HG03060 (cell line): ENCODE measurements around the gene RAPGEF6.
A peak's percentile ranks its signal among the peaks of the same experiment; 100 is the strongest.
"Not testable (repeated sequence)": the region's sequence is repeated elsewhere in the genome, so short reads cannot be mapped to it uniquely, and the experiment has no call there.

Experiments used
- ATAC-seq: cut with Tn5 transposase; IDR thresholded peaks from one replicate; pipeline ENCODE4 v1.9.1; 2021; ENCODE audit warnings: low read depth, moderate number of reproducible peaks; ENCODE audit not compliant: unreplicated experiment

Gene RAPGEF6

DNA sequence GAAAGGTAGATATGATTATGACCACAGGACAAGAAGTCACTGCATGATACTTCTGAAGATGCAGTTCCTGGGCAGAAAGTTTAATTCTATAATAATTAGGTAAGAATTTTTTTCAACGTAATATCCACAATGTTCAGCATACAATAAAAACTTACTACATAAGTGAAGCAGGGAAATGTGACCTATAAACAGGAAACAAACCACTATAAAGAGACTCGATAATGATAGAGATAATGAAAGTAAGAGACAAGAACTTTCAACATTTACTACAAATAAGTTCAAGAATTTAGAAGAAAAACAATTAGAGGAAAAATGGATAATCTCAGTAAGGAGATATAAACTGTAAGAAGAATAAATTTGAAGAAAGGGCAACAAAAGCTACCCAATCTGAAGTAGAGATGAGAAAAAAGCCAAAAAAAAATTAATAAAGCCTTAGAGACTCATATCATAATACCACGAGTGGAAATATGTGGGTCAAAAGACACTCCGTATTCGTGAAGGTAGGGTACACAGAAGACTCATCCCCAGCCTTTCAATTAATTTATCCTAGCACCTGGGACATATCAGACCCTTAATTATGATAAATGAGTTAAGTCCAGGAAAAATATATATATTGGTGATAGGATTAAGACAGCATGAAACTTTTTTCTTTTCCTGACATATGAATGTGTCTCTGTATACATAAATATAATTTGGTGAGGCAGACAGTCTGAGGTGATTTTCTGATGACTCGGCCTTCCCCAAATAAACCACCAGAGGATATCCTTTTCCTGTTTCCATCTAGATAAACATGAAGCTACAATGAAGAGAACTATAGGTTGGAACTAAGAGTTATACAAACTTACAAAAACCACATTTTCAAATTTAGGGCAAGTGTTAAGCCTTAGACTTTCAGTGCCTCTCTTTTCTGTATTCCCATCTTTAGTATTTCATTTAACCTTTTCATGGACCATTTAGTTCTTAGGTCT is 120.4 kb downstream of the RAPGEF6 start:
- no peak for ATAC-seq

DNA sequence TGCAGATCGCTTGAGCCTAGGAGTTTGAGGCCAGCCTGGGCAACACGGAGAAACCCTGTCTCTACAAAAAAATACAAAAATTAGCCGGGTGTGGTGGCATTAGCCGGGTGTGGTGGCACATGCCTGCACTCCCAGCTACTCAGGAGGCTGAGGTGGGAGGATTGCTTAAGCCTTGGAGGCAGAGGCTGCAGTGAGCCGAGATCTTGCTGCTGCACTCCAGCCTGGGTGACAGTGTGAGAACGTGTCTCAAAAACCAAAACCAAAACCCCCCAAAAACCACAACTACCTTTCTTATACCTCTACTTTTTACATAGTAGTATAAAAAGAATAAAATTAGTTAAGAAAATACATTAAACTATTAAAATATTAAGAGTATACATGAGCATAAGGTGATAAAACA is 121.2 kb downstream of the RAPGEF6 start:
- ATAC-seq, result no peak

DNA sequence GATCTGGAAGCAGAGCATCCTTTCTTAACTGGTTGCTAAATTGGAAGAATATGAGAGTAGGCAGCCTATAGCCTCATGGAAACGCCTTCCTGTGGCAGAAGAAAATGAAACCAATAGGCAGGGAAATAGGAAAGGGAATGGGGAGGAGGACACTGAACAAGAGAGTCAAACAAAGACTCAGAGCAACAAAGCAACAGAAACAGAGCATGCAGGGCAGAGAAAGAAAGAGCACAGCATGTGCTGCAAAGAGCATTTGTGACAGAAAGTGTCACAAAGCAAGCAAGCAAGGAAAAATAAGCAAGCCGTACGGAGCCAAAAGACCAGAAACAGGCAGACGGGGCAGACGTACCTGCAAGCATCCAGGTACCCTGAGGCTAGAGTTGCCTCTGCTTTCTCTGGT is 123.1 kb downstream of the RAPGEF6 start:
- ATAC-seq, result no peak

DNA sequence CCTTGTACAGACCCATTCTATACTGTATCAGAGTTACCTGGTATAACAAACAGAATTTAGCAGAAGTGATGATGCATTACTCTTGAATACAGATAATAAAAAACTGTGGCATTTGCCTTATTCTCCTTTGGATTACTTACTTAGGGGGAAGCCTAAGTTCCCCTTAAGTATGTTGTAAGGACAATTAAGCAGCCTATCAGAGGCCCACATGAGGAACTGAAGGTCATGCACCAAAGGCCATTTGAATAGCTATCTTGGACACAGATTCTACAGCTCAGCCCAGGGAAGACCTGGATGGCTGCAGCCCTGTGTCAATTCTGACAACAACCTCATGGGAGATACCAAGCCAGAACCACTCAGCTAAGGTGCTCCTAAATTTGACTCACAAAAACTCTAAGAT is 125.2 kb downstream of the RAPGEF6 start:
- no peak for ATAC-seq

DNA sequence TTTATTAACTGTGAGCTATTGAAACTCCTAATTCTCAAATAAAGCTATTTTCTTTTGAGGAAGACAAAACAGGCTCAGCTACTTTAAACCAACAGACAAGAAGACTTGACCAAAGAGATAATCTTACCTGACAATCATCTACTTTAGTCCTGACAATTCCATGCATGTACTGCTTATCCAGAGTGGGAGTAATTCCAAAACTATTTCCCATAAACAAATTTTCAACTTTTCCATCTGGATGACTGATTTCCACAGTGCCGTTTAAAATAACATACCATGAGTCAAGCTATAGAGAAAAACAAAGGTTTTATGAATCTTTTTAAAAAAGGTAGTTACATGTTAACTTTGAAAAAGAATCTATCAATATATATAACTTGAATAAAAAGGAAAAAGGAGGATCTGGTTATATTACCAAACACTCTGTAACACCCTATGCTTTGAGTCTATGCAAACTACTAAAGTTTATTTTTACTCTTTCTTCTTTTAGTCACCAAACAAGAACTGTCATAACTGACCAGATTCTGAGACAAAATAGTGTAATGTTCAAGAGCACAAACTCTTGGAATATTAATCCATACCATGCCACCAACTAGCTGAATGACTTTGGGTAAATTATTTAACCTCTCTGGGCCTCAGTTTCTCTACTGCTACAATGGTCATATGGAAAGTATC is 129.7 kb downstream of the RAPGEF6 start:
- no peak for ATAC-seq

DNA sequence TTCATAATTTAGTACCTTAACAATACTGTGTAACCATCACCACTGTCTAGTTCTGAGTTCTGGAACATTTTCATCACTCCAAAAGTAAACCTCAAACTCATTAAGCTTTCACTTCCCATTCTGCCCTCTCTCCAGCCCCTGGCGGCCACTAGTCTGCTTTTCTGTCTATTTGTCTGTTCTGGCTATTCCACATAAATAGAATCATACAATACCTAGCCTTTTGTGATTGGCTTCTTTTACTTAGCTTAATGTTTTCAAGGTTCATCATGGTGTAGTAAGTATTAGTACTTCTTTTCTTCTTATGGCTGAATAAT is 138.7 kb downstream of the RAPGEF6 start:
- ATAC-seq, result peak; percentile 92

DNA sequence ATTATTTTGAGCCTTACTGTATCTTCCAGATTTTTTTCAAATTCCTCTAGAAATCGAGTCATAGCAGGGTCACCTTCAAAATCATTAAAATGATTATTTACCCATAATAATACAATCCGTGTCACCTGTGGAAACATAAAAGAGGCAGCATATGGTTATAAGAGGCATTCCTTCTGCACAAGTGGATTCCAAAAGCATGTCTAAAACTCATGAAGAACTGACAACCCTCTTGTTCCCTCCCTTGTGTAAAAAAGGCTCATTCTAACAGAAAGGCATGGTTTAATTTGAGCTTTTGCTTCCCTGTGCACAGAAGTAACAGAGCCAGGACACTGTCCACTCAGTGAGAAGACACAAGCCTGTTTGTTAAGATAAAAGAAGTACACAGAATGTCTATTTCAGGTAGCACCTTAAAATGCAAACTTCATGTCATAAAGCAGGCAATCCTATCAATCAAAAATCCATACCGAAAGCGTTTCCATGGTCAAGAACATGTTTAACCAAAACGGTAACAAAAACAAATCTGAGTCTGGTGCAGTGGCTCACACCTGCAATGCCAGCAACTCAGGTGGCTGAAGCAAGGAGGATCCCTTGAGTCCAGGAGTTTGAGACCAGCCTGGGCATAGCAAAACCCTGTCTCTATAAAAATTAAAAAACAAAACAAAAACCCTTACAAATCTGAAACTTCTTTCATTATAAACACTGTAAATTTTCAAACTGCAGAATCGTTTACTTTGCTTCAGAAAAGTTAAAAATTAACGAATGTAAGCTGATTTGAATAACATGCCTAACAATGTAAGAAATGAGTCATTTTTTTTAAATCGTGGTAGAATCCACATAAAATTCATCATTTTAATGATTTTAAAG is 139.3 kb downstream of the RAPGEF6 start:
- no peak for ATAC-seq

DNA sequence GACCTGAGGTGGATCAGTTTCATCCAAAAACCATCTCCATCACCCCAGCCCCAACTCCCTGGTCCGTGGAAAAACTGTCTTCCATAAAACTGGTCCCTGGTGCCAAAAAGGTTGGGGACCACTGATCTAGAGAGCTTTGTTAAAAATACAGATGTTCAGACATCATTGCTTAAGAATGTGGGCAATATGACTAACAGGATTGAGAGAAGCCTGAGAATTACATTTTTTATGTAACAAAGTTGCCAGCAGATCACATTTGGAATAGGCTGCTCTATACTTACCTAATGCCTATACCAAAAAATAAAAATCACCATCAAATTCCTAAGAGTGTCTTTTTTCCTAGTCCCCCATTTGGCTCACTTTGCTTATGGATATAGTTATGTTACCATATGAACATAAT is 143.3 kb downstream of the RAPGEF6 start:
- no peak for ATAC-seq

DNA sequence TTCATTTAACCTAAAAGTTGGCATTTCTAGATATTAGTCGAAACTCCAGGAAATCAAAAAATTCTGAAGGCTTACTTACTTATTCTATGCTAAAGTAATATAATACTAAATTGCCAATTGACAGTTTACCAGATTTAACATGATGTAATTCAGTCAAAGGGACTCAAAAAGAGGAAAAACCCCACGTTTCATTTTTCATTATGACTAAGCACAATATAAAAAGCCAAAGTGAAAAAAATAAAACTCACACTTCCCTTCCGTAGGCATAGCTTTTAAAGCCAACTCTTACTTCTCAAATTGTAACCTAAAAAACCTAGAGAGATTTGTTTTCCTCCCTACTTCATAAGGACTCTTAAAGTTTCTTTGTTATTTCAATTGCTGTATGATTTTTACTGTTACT is 146.6 kb downstream of the RAPGEF6 start:
- peak; percentile 95 for ATAC-seq

DNA sequence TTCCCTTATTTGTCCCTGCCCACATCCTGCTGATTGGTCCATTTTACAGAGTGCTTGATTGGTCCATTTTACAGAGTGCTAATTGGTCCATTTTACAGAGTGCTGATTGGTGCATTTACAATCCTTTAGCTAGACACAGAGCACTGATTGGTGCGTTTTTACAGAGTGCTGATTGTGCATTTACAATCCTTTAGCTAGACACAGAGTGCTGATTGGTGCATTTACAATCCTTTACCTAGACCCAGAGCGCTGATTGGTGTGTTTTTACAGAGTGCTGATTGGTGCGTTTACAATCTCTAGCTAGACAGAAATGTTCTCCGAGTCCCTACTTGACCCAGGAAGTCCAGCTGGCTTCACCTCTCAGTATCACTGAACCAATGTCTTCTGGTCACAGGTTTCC is 147.7 kb downstream of the RAPGEF6 start:
- ATAC-seq, result not testable (repeated sequence)

DNA sequence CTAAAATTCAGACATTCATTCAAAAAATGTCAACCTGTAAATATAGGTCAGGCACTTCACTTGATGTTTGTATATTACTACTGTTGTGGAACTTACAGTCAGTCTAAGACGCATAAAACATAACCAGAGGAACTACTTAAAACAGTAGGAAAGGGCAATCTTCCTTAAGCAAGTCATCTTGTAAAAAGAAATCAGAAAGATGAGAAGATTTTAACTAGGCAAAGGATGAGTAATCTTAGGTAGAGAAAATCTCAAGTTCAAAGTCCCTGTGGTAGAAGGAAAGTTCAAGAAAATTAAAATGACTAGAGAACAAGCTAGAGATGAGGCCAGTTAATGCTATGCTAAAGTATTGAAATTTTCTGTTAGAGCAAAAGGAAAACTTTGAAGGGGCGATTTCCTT is 152.4 kb downstream of the RAPGEF6 start:
- ATAC-seq, result no peak

DNA sequence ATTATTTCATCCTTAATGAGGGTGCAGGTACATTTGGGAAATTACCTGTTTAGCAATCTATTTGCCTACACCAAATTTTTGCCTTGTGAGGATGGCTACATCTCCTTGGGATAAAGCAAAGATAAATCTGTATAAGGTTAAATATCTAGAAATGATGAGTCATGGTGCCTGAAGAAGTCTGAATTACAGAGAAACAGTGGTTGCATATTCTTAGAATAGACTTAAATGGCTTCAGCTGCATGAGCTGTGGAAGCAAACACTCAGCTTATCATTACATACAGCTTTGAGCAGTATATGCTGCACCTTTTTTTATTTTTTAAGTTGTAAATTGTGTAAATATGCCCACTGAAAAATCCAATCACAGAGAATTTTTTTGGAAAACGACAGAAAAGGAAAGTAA is 153.5 kb downstream of the RAPGEF6 start:
- no peak for ATAC-seq

DNA sequence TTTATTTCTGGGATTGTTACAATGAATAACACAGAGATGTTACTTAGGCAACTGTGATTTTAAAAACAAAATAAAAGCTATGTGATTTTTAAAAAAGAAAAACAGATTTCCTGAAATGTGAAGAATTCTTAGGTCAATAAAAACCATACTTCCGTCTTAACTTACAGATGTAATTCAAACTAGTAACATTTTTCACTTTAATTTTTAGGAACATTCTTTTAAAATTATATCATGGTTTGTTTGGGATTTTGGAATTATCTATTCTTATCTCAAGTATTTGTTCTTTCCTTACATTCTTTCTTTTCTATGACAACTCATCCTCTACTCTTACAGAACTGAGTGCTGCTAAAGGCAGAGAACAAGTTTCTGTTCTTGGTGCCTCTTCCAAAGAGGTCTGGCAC is 159.5 kb downstream of the RAPGEF6 start:
- no peak for ATAC-seq

DNA sequence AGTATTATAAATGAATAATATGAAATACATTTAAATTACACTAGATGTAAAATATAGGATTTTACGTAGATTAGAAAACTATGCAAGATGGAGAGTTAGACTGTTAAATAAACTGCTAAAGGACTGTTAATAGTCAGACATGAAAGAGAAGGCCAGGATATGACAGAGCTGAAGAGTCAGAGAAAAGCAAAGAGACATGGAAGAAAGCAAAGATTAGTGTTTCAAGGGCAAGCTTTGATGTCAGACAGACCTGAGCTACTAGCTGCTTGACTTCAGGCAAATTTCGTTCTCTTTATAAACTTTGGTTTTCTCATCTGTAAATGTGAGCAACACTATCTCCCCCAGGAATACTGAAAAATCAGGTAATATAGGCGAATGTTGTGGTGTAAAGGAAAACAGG is 161.3 kb downstream of the RAPGEF6 start:
- no peak for ATAC-seq

DNA sequence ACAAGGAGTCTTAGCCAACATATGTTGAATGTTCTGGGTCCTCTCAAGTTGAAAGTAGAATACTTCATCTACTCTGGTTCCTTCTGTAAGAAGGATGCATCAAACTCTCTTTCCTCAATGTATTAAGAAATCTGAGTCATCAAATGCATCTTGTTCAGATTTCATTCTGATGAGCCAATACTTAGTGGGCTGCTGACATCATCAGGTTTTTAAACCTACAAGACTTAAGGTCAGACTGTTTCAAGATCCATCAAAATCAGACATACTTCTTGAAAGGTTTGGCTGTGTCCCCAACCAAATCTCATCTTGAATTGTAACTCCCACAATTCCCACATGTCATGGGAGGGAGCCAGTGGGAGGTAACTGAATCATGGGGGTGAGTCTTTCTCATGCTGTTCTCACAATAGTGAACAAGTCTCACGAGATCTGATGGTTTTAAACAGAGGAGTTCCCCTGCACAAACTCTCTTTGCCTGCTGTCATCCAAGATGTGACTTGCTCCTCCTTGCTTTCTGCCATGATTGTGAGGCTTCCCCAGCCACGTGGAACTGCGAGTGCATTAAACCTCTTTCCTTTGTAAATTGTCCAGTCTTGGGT is 168.8 kb downstream of the RAPGEF6 start:
- no peak for ATAC-seq

DNA sequence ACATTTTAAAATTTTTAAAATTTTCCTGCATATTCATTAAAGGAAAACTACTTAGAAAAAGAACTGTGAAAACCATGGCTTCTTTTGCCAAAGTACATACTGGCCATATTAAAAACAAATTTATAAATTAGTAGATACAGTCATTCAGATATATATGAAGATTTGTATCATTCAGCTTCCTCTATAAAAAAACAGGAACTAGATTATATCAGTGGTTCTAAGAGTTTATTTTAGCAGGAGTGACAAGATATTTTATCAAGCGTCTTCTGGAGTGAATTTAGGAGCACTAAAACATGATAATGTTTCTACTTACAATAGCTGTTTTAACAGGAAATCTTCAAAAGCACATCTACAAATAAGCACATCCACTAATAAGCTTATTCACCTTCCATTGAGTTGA is 171.4 kb downstream of the RAPGEF6 start:
- no peak for ATAC-seq

DNA sequence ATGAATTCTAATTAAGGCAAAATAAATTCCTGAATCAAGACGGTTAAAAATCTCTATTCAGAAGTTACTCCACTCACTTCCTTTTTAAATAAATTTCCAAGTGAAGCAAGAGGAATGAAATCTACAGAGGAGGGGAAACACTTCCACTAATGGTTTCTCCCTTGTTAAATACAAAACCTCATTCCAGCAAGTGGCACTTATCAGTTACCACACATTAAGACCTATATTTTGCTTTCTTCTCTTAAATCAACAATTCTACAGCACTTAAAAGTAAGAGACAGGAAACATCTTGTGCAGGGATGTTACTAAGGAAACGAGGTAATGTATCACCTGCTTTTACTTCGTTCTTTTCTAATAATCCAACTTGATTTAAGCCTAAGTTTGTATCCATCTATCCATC is 172.6 kb downstream of the RAPGEF6 start:
- ATAC-seq, result no peak

DNA sequence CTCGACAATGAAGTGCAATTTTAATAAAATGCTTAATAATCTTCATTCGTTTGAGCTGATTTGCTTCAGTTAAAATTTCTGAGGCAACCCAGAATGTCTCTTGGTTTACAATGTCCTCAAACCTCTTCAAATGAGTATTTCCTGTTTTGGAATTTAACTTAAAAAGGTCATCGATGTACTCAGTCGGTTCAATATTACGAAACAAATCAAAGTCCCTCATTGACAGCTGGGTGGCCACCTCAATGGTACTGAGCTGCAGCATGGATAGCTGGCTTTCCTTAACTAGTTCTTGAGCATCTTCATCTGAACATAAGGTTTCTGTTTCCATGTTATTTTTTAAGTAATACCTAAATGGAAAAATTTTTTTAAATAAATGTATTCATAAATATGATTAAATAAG is 173.3 kb downstream of the RAPGEF6 start:
- no peak for ATAC-seq

DNA sequence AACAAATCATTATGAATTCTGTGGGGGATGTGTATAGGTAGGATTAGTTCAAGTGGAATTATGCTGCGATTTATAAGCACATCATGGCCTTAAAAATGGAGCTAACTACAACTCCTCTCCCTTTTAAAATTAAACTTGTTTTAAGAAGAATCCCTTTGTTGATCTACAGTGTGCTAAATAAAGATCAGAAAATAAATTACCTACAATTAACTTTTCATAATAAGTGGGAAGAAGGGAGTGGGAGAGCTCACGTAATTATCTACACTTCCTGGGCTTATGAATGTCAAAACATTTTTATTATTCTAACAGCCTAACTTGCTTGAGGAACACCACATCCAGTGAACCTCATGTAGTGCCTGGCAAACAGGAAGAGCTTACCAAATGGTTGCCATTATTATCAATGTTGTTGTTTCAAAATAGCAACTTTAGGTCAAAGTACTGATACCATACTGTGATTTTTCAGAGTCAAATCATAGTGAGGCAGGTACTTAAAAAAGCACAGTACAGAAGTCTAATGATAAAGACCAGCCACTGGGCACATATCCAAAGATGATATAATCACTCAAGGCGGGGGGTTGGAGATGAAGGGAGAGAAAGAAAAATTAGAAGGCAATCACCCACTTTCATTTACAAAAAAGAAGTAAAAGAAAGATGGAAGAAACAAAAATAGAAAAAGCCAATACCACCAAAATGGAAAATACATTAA is 174.0 kb downstream of the RAPGEF6 start:
- ATAC-seq, result no peak

DNA sequence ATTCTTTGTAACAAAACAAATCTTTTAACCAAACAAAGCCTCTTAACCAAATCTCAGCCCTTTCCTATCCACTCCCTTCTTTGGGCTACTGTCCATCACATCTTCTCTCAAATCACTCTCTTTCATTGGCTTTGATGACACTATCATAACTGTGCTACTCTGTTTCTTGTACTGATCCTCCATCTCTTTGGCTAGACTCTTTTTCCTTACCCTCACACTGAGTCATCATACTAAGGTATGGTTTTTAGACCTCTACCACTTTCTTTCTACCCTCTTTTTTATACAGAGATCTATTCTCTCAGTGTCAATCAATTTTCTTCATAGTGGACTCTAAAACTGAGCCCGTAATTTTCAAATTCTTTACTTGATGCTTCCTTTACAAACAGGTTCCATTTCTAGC is 174.9 kb downstream of the RAPGEF6 start:
- ATAC-seq, result no peak
